CD4-positive, alpha-beta T cell treated with Interleukin-4 for 1 hour (primary cell): ENCODE results near the gene GPATCH3.
A peak's percentile ranks its signal among the peaks of the same experiment; 100 is the strongest.
"Not testable (repeated sequence)": the region's sequence is repeated elsewhere in the genome, so short reads cannot be mapped to it uniquely, and the experiment has no call there.

Source experiments
- DNase-seq, 2 donors: peaks; one replicate each; pipeline ENCODE4 v3.0.0-alpha.2; 2020 to 2022

Gene GPATCH3, protein sequence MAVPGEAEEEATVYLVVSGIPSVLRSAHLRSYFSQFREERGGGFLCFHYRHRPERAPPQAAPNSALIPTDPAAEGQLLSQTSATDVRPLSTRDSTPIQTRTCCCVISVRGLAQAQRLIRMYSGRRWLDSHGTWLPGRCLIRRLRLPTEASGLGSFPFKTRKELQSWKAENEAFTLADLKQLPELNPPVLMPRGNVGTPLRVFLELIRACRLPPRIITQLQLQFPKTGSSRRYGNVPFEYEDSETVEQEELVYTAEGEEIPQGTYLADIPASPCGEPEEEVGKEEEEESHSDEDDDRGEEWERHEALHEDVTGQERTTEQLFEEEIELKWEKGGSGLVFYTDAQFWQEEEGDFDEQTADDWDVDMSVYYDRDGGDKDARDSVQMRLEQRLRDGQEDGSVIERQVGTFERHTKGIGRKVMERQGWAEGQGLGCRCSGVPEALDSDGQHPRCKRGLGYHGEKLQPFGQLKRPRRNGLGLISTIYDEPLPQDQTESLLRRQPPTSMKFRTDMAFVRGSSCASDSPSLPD

GRCh38 chr1:26900001-26900814 lies at the start of gene GPATCH3:
Gene GPATCH3, minus strand, starts transcription at chr1:26900467. Its CDS starts 25 bp downstream, at chr1:26900442.
- DNase-seq: peak; percentile 90 to 91

DNA sequence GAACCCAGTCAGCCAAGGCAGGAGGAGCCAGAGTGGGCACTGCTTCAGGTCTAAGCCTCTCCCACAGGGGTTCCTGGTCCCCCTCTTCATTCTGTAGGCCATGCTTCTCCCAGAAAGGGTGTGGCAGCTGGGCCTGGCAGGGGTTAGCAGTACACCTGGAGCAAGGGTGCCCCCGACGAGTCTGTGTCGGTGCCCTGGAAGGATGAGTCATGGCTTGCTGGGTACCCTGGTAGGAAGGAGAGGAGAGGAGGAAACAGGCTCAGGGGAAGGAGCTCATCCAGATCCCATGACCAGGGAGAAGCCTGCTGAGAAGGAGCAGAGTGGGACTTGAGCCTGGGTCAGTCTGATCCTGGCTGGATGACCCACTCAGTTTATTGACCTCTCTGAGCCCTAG lies 49.7 kb upstream of the GPATCH3 start:
- DNase-seq: no peak

- no peak for DNase-seq
Measured at GRCh38 chr1:26949266-26949925, 49.1 kb upstream of the GPATCH3 start.

GRCh38 chr1:26948725-26949057 lies 48.4 kb upstream of the GPATCH3 start:
- not testable (repeated sequence) for DNase-seq

DNA sequence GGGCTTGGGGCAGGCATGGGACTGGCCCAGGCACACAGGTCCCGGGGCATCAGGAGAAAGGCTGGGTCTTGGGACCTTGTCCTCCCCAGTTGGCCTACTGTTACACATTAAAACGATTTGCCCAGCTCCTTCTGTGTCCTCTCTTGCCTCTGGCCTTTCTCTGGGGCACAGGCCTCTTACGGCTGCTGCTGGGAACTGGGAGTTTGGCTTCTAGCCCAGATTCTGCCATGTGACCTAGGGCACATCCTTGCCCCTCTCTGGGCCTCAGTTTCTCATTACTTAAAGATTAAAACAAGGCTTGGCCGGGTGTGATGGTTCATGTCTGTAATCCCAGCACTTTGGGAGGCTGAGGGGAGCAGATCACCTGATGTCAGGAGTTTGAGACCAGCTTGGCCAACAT lies 46.0 kb upstream of the GPATCH3 start:
- DNase-seq: no peak

- no peak for DNase-seq
Measured at GRCh38 chr1:26945728-26946127, 45.5 kb upstream of the GPATCH3 start.

GRCh38 chr1:26945138-26945537 lies 44.9 kb upstream of the GPATCH3 start:
- no peak for DNase-seq

- DNase-seq: no peak
Measured at GRCh38 chr1:26942656-26943055, 42.4 kb upstream of the GPATCH3 start.

GRCh38 chr1:26941311-26941710 lies 41.0 kb upstream of the GPATCH3 start:
- no peak for DNase-seq

- no peak for DNase-seq
Measured at GRCh38 chr1:26938659-26939025, 38.4 kb upstream of the GPATCH3 start.

- DNase-seq: no peak
Measured at GRCh38 chr1:26938004-26938658, 37.9 kb upstream of the GPATCH3 start.

- no peak for DNase-seq
Measured at GRCh38 chr1:26936823-26937222, 36.6 kb upstream of the GPATCH3 start.

GRCh38 chr1:26932531-26932930 lies 32.3 kb upstream of the GPATCH3 start:
- peak in 1 of 2 donors; percentile 25 for DNase-seq

DNA sequence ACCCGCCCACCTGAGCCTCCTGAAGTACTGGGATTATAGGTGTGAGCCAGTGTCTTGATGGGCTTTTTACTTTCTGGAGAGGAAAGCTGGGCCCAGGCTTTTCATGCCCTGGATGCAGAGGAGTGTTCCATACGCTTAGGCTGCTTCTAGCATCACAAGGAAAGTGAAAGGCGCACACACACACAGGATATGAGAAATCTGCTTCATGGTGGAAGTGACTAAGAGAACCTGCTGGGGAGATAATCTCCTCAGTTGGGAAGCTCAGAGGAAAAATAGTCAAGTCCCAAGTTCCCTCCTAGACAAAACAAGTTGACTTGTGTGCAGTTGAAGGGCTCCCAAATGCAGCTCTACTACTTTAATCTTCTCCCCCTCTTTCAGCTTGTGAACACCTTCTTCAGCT lies 23.4 kb upstream of the GPATCH3 start:
- DNase-seq: no peak

- DNase-seq: no peak
Measured at GRCh38 chr1:26922901-26923300, 22.6 kb upstream of the GPATCH3 start.

DNA sequence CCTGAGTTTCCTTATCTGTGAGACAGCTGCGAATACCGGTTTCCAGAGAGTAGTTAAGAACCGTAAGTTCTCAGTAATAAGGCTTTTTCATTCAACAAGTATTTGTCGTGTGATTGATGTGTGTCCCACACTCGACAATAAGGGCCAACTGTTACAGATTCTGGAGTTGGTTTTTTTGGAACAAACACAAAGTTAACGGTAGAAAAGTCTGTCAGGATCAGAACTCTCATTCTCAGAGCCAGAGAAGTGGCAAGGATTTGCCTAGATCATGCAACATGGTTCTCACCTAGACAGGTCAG lies 22.1 kb upstream of the GPATCH3 start:
- peak in 1 of 2 donors; percentile 4 for DNase-seq

DNA sequence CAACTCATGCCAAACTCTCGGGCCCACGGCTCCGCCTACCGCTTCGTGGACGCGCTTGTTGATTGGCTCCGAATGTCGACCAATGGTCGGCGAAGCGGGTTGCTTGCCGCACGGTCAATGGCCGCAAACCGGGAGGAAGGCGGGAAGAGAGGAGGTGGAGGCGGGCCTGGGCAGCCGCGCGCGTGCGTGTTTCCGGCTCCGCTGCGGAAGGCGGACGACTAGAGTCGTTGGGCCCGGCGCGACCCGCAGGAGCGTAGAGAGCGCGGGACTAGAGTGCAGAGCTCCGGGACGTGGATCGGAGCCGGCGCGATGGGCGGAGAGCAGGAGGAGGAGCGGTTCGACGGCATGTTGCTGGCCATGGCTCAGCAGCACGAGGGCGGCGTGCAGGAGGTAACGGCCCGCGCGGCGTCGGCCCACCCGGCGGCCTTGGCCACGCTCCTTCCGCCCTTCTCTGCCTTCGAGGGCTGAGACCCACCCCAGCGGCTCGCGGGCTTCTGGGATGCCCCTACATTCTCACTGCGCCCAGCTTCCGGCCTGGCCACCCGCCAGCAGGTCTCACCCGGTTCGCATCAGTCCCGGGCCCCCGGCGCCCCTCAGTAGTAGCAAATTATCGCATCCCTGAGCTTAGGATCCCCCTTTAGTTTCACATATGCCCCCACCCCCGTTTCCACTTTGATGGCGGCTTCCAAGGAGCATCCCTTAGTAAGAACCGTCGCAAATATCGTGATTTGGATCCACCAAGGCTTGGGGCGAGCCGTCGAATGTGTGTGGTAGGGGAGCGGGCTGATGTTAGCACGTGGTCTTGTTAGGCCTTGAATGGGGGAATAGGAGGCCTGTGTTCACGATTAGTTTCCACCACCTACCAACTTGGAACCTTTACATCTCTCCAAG lies 21.5 kb upstream of the GPATCH3 start, which contains the start of gene NUDC:
TSS of gene NUDC (plus strand) at position 204 of the 891 bp plus-strand sequence. CDS start at position 310, 106 bp downstream.
- DNase-seq: peak; percentile 97

DNA sequence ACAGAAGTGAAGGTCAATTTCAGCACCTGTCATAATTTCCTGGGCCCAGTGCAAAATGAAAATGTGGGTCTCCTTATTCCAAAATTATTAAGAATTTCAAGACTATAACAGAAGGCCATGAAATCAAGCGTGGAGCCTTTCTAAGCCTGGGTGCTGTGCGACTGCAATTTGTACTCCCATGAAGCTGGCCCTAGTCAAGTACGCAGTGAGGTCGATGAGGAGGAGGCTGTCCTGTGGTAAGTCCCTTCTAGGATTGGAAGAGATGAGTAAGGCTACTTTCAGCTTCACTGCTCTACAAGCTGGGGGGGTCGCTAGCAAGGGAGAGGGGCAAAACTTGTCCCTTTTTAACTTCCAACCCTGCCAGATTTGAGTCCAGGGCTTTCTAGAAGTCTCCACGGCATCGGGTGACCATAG lies 20.9 kb upstream of the GPATCH3 start:
- no peak for DNase-seq

DNA sequence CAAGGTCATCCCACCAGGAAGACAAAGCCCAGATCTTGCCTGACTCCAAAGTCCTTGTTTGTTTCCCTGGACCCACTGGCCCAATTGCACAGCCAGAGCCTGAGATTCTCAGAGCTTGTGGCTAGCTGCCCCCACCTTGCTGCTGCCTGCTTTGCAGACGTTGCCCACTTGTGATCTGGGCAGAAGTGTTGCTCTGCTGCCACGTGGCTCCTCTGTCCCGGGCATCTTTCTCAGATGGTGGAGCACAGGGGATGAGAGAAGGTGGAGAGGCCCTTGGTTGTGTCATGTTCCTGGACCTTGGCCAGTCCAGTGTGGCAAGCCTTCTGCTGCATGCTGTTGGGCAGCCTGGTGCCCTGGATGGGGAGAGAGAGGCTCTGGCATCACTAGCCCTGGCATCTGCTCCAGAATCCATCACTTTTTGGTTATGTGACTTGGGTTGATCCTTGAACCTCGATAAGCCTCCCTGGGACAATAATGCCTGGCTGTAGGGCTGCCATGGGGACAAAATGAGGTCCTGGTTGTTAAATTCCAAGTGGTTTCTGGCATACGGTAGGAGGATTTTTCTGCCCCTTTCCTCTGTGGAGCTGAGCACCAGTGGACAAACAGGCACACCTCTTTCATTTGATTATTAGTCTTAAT lies 15.1 kb upstream of the GPATCH3 start:
- no peak for DNase-seq

DNA sequence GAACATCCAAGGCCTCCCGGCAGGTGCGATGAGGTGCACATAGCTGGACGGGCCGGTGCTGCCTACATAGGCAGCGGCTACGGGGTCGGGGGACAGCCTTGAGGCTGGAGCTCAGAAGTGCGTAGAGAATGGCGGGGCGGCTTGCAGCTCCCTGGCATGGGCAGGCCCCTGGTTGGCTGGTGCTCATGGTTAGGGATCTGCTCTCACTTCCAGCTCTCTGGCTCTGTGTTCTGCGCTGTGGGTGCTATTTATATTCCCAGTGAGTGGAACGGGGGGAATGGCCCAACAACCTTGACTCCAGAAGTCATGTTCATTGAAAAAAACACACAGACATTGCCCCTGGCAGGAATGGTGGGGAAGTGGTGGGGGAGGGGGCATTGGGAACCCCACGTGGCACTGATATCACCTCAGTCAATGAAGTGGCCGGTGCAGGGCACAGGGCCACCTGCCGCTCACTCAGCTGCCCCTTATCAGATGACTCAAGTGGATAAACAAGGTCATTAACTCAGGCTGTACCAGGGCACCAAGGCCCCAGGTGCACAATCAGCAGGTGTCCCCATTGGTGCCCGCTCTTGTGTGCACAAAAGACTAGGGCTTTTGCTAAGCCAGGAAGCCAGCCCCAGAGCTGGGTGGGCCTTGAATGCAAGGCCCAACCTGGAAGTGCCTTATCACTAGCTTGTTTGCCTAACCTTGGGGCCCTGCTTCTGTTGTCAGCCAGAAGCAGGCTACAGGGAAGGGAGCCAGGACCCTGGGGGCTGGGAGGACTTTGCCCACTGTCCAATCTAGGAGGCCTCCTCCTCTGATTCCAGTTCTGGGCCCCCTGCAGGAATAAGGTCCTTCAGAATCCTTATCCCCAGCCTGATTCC lies 13.7 kb upstream of the GPATCH3 start, which contains the start of gene NR0B2:
TSS of gene NR0B2 (minus strand) at position 222 of the 866 bp plus-strand sequence. CDS start at position 187, 35 bp downstream.
- no peak for DNase-seq
